Right atrium auricular region (tissue), 2 donors: ENCODE measurements around the gene CPA1. TPM values are rescaled to one million over a fixed set of nuclear protein-coding genes. Genes with fewer than 3 reads are reported as not detected.
A peak's percentile ranks its signal among the peaks of the same experiment; 100 is the strongest.

Experiments used
- DNase-seq: peaks from one replicate; pipeline ENCODE4 v3.0.0-alpha.2; 2019; ENCODE audit warnings: low spot score
- H3K27ac ChIP-seq, 2 donors: fragments of 200-600 bp; sonication (generic); 1 replicate in 1 of 2; 2 replicates in 1 of 2; pipeline ENCODE4 v1.5.1; 2016 to 2019
- H3K27me3 ChIP-seq, 2 donors: fragments of 200-600 bp; sonication (generic); one replicate each; pipeline versions ENCODE4 v1.5.1 to v1.6.0; 2017 to 2019
- H3K36me3 ChIP-seq: fragments of 200-600 bp; sonication (generic); one replicate; pipeline ENCODE4 v1.5.1; 2016
- H3K4me1 ChIP-seq, 2 donors: fragments of 200-600 bp; sonication (generic); one replicate each; pipeline versions ENCODE4 v1.5.1 to v1.6.0; 2017 to 2019
- H3K4me3 ChIP-seq, 2 donors: fragments of 200-600 bp; sonication (generic); 1 replicate in 1 of 2; 2 replicates in 1 of 2; pipeline ENCODE4 v1.5.1; 2017 to 2019; ENCODE audit warnings: mild to moderate bottlenecking in 1 of 2, moderate library complexity in 1 of 2
- H3K9me3 ChIP-seq, 2 donors: fragments of 200-600 bp; sonication (generic); one replicate each; pipeline ENCODE4 v1.5.1; 2019
- total RNA-seq, 2 donors: library from RNA; depleted of rRNA; stranded (reverse); fragments of >200 nt; gene quantifications; one replicate each; pipeline ENCODE4 v1.1.0, GENCODE V29; 2016
- TF ChIP-seq, protein P1 (sequence below), 2 donors: fragments of 200-600 bp; sonication (generic); IDR thresholded peaks; one replicate each; pipeline ENCODE4 v1.5.1; 2019; ENCODE audit warnings: antibody characterized with exemption in 2 of 2

The CPA1 gene
- total RNA-seq, 2 donors from 2014 or later: not detected

GRCh38 chr7:130345725-130346124 lies 34.6 kb upstream of the CPA1 start:
- H3K4me3 ChIP-seq: no peak overlapping the region
- no peak for DNase-seq
- H3K27ac ChIP-seq: no peak overlapping the region
- H3K9me3 ChIP-seq: no peaks in the 10 kb centered on the region
- H3K27me3 ChIP-seq: no peaks in the 10 kb centered on the region
- peaks cover 0 to under 1% of the 10 kb centered on the region in 2 donors for H3K4me1 ChIP-seq
- TF ChIP-seq, protein P1, sequence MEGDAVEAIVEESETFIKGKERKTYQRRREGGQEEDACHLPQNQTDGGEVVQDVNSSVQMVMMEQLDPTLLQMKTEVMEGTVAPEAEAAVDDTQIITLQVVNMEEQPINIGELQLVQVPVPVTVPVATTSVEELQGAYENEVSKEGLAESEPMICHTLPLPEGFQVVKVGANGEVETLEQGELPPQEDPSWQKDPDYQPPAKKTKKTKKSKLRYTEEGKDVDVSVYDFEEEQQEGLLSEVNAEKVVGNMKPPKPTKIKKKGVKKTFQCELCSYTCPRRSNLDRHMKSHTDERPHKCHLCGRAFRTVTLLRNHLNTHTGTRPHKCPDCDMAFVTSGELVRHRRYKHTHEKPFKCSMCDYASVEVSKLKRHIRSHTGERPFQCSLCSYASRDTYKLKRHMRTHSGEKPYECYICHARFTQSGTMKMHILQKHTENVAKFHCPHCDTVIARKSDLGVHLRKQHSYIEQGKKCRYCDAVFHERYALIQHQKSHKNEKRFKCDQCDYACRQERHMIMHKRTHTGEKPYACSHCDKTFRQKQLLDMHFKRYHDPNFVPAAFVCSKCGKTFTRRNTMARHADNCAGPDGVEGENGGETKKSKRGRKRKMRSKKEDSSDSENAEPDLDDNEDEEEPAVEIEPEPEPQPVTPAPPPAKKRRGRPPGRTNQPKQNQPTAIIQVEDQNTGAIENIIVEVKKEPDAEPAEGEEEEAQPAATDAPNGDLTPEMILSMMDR (IDR thresholded peaks at IDR 0.05): no peak
- H3K36me3 ChIP-seq: no peaks in the 10 kb centered on the region

GRCh38 chr7:130346177-130346905 lies 34.0 kb upstream of the CPA1 start:
- no peak for DNase-seq
- H3K36me3 ChIP-seq: no peaks in the 10 kb centered on the region
- H3K4me1 ChIP-seq: peaks cover 0 to 6% of the 10 kb centered on the region in 2 donors
- TF ChIP-seq, protein P1 (IDR thresholded peaks at IDR 0.05): no peak
- H3K9me3 ChIP-seq: no peaks in the 10 kb centered on the region
- no peak overlapping the region for H3K4me3 ChIP-seq
- H3K27me3 ChIP-seq: no peaks in the 10 kb centered on the region
- no peak overlapping the region for H3K27ac ChIP-seq

GRCh38 chr7:130346941-130347340 lies 33.4 kb upstream of the CPA1 start:
- no peaks in the 10 kb centered on the region for H3K27me3 ChIP-seq

GRCh38 chr7:130349911-130350782 lies 30.1 kb upstream of the CPA1 start:
- no peak for DNase-seq
- H3K9me3 ChIP-seq: no peaks in the 10 kb centered on the region
- H3K27me3 ChIP-seq: no peaks in the 10 kb centered on the region
- peaks cover 0 to 18% of the 10 kb centered on the region in 2 donors for H3K4me1 ChIP-seq
- peak overlapping the region; percentile 16 to 24 for H3K27ac ChIP-seq
- H3K36me3 ChIP-seq: no peaks in the 10 kb centered on the region
- no peak overlapping the region for H3K4me3 ChIP-seq
- TF ChIP-seq, protein P1 (IDR thresholded peaks at IDR 0.05): no peak

More at GRCh38 chr7:130346941-130347340, 33.4 kb upstream of the CPA1 start:
- Histone ChIP-seq H3K27ac (no peak overlapping the region), H3K9me3 (no peaks in the 10 kb centered on the region), H3K36me3 (no peaks in the 10 kb centered on the region), H3K4me3 (no peak overlapping the region), H3K4me1 (peaks cover 0 to 12% of the 10 kb centered on the region in 2 donors)
- TF ChIP-seq, protein P1 (IDR thresholded peaks at IDR 0.05): no peak
- no peak for DNase-seq

GRCh38 chr7:130350945-130351790 lies 29.1 kb upstream of the CPA1 start:
- Histone ChIP-seq H3K9me3 (no peaks in the 10 kb centered on the region), H3K27ac (peak overlapping the region; percentile 0 to 24), H3K27me3 (no peaks in the 10 kb centered on the region), H3K36me3 (no peaks in the 10 kb centered on the region), H3K4me1 (peaks cover 0 to 23% of the 10 kb centered on the region in 2 donors), H3K4me3 (no peak overlapping the region)
- TF ChIP-seq, protein P1 (IDR thresholded peaks at IDR 0.05): no peak
- DNase-seq: no peak
